HTR-8/SVneo (cell line): ENCODE data around the gene RALGAPA2.

ENCODE experiments used
- DNase-seq: peaks from one replicate; pipeline ENCODE4 v3.0.0; 2011; ENCODE audit warnings: low spot score, mixed read lengths; ENCODE audit not compliant: insufficient read length
- FAIRE-seq: peaks from 2 replicates; lab custom pipeline; 2011; peaks lifted over from hg19 to GRCh38; lab: Jason Lieb, UNC

The RALGAPA2 gene

GRCh38 chr20:20426655-20426907, 285.9 kb downstream of the RALGAPA2 start:
- no peak for DNase-seq
- FAIRE-seq, result no peak

GRCh38 chr20:20425823-20426654, 286.4 kb downstream of the RALGAPA2 start:
- no peak for FAIRE-seq
- DNase-seq, result no peak

- FAIRE-seq (no peak), DNase-seq (no peak)
Measured at GRCh38 chr20:20423117-20423516, 289.3 kb downstream of the RALGAPA2 start.

GRCh38 chr20:20417876-20418676, 294.4 kb downstream of the RALGAPA2 start:
- no peak for DNase-seq
- no peak for FAIRE-seq

GRCh38 chr20:20415321-20415720, 297.1 kb downstream of the RALGAPA2 start:
- DNase-seq (no peak), FAIRE-seq (no peak)

GRCh38 chr20:20414640-20415220, 297.7 kb downstream of the RALGAPA2 start:
- FAIRE-seq, result no peak
- DNase-seq, result no peak

- FAIRE-seq, result no peak
- no peak for DNase-seq
Measured at GRCh38 chr20:20413810-20414281, 298.6 kb downstream of the RALGAPA2 start.

- DNase-seq, result no peak
- FAIRE-seq, result no peak
Measured at GRCh38 chr20:20412750-20413149, 299.7 kb downstream of the RALGAPA2 start.

- FAIRE-seq, result no peak
- DNase-seq, result no peak
Measured at GRCh38 chr20:20411836-20412235, 300.6 kb downstream of the RALGAPA2 start.

- FAIRE-seq (no peak), DNase-seq (no peak)
Measured at GRCh38 chr20:20411402-20411801, 301.0 kb downstream of the RALGAPA2 start.

GRCh38 chr20:20410678-20411077, 301.8 kb downstream of the RALGAPA2 start:
- DNase-seq, result no peak
- FAIRE-seq, result no peak

- FAIRE-seq (no peak), DNase-seq (no peak)
Measured at GRCh38 chr20:20409331-20409730, 303.1 kb downstream of the RALGAPA2 start.

- DNase-seq (no peak), FAIRE-seq (no peak)
Measured at GRCh38 chr20:20407891-20408805, 304.3 kb downstream of the RALGAPA2 start.

- FAIRE-seq, result no peak
Measured at GRCh38 chr20:20406306-20406705, 306.1 kb downstream of the RALGAPA2 start.

GRCh38 chr20:20405623-20406022, 306.8 kb downstream of the RALGAPA2 start:
- FAIRE-seq (no peak), DNase-seq (no peak)

More at GRCh38 chr20:20406306-20406705, 306.1 kb downstream of the RALGAPA2 start:
- no peak for DNase-seq

GRCh38 chr20:20404633-20405032, 307.8 kb downstream of the RALGAPA2 start:
- DNase-seq (no peak), FAIRE-seq (no peak)

- FAIRE-seq (no peak), DNase-seq (no peak)
Measured at GRCh38 chr20:20401991-20402390, 310.5 kb downstream of the RALGAPA2 start.

- DNase-seq (no peak), FAIRE-seq (no peak)
Measured at GRCh38 chr20:20399531-20400500, 312.6 kb downstream of the RALGAPA2 start.

- no peak for DNase-seq
- FAIRE-seq, result no peak
Measured at GRCh38 chr20:20398123-20398522, 314.3 kb downstream of the RALGAPA2 start.
